SH-SY5Y (cell line): ENCODE results near the gene RIC8A.
"Not testable (repeated sequence)": the region's sequence is repeated elsewhere in the genome, so short reads cannot be mapped to it uniquely, and the experiment has no call there.

Source experiments
- GATA2 ChIP-seq: IDR thresholded peaks from 2 replicates; pipeline ENCODE4 v1.6.1; 2011; ENCODE audit warnings: mild to moderate bottlenecking, low read depth, low read length
- GATA3 ChIP-seq: IDR thresholded peaks from 2 replicates; pipeline ENCODE4 v1.6.1; 2011; ENCODE audit warnings: low read depth, mild to moderate bottlenecking, low read length, moderate library complexity

DNA sequence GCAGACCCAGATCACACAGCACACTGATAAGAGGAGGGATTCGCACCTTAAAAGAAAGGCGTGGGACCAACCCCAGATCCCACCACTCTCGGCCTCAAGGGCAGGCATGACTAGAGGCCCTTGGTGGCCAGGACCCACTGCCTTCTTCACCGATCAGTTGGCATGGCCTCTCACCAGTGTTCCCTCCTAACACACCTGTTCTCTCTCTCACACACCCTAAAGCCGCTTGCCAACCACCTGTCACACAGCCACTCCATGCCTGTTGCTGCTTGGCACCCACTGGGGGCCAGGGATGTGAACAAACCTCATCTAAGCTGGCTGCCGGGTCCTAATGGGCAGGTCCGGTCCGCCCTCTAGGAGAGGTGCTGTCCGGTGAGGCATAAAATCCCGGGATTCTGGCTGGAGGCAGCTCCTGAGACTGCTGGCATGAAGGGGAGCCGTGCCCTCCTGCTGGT is 14.8 kb upstream of the RIC8A start, which contains the start of gene SCGB1C1:
- TF ChIP-seq GATA2, GATA3: not testable (repeated sequence)
